ENCODE data around the gene ITGB5.
A peak's percentile ranks its signal among the peaks of the same experiment; 100 is the strongest.
"Not testable (repeated sequence)": the region's sequence is repeated elsewhere in the genome, so short reads cannot be mapped to it uniquely, and the experiment has no call there.

Gene ITGB5

DNA sequence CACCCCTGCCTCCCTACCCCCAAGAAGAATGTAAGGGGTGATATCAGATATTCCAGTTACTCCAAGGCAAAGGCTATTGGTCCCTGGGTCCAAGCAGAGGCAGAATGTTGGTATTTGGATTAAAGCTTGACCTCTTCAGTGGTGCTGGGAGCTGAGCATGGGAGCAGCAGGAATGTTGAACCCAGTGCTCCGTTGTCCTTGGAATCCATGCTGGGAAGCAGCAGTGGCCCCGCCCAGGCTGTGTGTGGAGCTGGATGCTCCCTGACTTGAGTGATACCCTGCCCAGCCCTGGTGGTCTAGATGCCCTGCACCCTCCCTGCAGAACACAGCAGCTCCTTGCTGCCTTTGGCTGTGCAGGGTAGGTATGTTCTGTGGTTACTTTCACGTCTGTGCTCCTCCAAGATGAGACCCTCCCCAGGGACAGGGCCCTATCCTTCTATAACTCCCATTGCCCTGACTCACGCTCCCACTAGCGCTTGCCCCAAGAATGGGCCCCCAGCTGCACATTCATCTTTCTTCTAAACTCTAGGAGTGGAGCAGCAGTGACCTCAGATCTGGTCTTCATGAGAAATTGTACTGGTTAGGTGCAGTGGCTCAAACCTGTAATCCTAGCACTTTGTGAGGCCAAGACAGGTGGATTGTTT, 121.8 kb downstream of the ITGB5 start:
- no peak for DNase-seq

DNA sequence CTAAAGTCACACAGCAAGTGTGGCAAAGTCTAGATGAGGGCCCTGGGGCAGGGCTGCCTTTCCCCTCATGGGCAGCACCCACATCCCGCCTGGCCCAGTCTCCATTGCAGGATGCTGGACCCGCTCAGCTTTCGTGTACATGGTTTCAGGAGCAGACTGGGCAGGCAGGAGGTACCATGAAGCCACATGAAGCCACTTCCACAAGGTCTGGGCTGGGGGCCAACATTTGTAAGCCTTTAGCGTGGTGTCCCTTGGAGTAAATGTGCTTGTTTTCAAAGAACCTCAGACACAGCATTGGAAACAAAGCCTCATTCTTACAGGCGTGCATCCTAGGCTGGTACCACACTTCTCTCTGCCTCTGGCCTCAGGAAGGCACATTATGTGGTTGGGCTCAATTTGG, 122.4 kb downstream of the ITGB5 start:
- DNase-seq = no peak

DNA sequence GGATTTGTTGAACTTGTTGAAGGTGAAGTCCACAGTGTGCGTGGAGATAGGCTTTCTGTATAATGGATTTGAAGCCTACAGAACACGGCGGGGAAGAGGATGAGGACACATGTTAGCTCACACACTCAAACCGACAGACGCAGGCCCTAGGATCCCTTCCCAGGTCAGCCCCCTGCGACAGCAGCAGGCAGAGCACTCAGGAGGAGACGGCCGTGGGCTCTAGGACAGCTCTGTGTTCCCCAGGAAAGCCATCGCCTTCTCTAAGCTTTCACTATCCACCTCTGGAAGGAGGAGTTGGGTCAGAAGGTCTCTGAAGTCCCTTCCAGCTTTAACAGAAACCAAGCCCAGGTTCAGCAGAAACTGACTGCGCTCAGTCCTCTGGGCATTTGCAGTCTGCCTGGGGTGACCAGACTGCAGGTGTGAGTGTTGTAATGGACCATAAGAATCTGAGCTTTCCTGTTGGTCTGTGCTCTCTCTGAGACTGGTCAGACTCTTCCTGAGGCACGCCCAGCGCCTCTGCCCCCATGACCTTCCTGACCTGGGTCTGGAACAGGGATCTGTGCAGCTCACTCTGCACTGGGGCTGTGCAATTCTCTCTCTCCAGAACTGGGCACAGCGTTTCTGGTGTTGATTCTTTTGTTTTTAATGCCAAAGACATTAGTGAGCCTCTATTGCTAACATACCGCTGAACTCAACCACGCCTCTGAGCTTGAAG, 123.4 kb downstream of the ITGB5 start:
- DNase-seq = no peak

DNA sequence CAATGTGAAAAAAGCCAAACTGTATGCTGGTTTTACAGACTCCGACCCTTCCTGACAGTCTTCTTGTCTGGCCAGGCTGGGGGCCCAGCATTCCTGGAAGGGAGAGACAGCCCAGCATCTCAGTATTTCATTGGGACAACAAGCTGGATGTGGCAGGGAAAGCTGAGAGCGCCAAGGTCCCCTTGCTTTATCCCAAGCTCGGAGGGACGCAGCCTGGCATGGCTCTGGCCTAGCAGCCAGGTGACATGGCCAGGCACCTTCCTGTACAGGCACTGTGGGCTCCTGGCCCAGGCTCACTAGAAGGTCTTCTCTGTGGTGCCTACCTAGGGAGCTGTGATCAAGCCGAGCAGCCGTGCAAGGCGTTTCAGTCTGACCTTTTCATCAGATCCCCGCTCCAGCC, 124.0 kb downstream of the ITGB5 start:
- DNase-seq = no peak

DNA sequence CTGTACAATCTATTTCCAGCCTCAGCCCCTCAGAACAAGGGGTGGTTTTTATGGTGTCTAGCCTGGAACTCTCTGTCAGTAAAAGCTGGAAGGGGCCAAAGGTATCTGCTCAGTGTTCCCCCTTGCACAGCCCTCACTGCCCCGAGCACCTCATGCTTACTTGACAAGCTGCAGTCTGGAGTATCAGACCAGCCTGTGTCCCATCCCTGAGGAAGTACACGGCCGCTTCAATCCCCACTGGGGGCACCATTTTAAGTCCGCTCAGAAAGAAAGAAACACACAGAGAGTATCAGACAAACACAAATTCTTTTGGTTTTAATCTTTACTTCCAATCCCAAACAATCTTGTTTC, 124.5 kb downstream of the ITGB5 start:
- DNase-seq = no peak

DNA sequence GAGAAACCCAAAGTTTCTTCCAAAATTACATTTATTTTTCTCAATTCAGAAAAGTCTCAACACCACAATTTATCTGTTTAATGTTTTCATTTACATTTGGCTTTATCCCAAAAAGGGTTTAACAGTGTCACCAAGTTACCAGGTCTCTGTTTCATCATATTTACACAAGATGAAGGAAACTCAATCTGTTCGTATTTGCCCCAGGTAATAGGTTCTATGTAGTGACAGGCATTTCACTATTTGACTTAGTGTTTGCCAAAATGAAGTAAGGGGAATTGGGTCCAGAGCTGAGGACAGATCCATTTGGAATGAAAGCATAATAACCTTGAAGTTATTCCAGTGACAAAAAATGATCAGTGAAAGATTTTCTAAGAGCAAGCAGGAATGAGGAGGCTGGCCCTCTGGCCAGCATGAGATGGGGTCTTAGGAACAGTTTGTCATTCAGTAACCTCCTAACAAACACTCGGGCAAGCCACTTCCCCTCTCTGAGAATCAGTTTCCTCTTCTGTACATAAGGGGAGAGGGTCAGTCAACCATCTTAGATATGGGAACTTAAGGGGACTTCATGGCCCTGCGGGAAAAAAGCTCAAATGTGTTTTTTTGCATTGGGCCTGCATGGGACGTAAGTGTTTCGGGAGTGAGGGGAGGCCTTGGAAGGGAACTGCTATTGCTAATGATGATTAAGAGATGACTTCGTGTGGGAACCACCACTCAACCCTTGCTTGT, 125.1 kb downstream of the ITGB5 start:
- DNase-seq = no peak

DNA sequence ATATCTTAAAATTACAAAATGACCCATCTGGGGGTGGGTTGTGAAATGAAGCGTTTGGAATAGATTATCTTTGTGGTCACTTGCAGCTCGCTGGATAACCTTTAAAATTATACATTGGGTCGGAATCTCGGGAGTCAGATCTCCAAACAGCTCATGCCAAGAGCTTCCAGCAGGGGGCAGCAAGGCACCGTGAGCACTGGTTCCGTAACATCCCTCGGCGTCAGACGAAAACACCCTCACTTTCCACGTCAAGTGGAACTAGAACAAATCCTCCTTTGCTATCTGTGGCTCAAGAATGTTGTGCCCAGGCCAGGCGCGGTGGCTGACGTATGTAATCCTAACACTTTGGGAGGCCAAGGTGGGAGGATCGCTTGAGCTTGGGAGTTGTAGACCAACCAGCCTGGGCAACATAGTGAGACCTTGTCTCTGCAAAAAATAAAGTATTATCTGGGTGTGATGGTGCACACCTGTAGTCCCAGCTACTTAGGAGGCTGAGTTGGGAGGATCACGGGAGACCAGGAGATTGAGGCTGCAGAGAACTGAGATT, 125.8 kb downstream of the ITGB5 start:
- peak; percentile 55 for DNase-seq

DNA sequence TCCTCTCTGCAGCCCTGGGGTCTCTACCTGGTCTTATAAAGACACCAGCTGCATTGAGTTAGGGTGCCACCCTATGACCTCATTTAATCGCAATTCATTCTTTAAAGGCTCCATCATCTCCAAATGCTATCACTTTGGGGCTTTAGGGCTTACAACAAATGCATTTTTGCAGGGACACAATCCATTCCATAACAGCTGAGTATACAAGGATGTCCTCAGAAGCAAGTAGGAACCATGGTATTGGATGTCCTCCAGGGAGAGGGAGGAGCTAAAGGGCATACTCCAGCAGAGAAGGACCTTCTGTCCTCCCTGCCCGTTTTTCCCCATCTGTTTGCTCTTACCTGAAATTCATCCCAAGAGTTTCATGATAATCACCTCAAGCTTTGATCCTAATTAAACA, 126.6 kb downstream of the ITGB5 start:
- no peak for DNase-seq

DNA sequence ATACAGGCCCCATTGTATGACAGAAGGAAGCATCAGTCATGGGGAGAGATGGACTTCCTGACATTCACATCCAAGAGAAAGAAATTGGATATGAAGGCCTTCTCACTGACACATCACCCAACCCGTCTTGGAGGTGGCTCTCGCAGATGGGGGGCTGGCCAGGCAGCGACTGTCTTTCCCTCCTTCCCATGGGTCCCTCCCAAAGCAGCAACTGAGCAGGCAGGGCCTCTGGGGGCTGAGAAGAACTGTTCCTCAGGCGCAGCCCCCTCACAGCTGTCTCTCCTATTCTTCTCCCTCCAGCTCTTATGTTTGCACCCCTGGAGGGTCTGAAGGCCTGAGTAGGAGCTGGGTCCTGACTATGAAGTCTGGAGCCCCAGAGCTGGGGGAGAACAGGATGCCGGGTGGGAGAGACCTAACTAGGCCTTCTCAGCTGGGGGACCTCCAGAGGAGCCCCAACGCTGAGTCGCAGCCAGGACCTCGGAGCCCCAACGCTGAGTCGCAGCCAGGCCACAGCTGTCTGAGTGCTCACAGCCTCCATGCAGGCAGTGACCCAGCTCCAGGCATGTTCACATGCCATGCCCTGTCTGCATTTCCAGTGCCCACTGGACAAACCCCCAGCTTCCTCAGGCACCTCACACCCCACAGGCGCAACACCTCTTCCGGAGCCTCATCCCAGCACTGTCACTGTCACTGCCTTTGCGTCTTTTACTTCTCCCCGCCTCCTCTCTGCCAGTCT, 127.3 kb downstream of the ITGB5 start:
- DNase-seq = no peak

DNA sequence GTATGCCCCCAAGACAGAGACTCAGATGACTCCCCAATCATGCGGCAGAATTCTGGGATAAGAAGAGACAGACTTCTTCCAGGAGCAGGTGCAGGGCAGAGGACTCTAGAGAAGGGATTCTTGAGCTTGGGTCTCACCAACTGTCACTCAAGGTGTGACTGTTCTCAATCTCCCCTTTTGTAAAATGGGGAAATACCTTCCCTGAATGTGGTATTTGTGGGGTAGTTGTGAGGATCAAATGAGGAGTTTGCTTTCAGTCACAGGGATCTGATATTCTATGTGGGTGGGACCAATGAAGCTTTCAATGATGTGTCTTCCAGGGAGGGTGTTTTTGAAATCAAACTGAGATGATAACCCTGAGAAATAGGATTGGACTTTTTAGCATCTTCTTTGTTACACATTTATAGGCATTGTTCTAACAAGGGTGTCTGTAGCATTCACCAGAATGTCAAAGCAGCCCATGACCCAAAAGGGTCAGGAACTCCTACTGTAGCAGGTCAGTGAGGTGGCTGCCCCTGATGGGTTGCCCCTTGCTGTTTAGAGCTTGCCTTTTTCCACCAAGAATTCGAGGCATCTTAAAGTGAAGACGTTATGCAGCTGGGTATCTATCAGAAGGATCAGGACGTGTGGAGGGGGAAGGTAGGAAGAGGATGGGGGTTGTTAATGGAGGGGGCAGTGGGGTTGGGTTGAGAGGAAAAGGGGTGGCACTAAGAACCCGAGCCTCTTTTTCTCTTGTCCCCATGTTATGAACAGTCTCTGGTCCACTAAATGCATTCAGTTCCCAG, 128.1 kb downstream of the ITGB5 start:
- no peak for DNase-seq

DNA sequence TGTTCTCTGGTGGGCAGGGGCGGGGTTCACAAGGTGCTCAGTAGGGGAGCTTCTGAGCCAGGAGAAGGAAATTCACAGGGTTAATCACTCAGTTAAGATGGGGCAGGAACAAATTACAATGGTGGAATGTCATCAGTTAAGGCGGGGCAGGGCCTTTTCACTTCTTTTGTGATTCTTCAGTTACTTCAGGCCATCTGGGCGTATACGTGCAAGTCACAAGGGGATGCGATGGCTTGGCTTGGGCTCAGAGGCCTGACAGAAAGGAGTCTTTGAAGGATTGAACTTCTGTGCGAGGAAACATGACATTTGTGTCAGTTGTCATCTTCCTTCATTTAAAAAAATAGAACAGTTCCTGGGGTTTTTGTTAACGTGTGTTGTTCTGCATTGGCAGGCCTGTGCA, 129.2 kb downstream of the ITGB5 start:
- DNase-seq = not testable (repeated sequence)

DNA sequence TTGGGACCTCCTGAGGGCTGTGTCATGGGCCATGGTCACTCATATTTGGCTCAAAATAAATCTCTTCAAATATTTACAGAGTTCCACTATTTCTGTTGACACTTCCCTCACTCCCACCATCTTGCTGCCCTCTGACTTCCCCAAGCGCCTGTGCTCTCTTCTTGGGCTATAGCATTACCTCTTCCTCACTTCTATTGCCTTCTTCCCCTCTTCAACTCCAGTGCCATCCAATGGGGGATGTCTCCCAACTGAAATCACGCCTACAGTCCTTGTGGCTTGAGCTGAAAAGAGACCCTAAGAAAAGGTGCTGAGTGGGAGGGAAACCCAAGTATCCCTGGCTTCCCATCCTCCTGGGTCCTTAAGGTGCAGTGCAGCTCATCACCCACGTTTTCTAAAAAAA, 135.1 kb downstream of the ITGB5 start:
- no peak for DNase-seq

DNA sequence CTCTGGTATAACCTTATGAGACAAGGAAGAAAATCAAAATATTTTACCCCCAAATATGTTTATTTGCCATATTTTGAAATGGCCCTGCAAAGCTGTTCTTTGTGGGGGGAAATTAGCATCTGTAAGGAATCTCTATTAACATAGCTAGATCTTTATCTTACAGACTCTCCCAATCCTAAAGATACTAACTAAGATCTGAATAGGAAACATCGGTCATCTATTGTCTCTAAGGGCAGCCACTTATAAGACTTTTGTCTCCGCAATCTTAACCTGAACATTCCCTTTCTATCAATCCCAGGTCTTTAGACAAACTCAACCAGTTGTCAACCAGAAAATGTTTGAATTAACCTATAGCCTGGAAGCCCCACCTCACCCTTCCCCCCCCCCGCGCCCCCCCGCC, 135.7 kb downstream of the ITGB5 start:
- no peak for DNase-seq

DNA sequence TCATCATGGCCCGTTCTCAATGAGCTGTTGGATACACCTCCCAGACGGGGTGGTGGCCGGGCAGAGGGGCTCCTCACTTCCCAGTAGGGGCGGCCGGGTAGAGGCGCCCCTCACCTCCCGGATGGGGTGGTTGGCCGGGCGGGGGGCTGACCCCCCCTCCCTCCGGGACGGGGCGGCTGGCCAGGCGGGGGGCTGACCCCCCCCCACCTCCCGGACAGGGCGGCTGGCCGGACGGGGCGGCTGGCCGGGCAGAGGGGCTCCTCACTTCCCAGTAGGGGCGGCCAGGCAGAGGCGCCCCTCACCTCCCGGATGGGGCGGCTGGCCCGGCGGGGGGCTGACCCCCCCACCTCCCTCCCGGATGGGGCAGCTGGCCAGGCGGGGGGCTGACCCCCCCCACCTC, 137.3 kb downstream of the ITGB5 start:
- not testable (repeated sequence) for DNase-seq

DNA sequence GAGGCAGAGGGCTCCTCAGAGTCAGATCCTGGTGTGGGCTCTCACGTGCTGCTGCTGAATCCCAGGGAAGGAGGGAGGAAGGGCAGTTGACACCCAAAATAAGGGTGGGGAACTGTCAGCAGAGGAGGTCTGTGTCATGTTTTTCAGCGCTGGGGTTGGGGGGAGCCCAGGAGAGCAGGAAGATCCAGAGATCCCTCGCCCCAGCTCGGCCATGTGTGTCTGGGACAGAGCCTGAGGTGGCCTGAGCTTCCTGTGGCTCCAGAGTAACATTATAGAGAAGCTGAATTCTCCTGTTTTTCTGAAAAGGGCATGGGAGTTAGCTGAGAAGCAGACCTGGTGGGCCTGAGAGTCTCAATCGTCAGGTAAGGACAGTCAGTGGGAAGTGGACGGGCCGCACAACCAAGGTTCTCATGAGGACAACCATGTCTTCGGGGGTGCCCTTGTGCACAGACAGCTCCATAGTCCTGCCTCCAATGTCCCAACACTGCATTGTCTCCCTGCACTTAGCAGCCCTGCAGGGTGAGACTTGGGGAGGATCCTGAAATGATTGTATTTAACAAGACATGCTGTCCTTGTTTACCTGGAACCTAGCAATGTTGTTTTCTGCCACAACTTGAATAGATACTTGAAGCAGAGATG, 138.5 kb downstream of the ITGB5 start:
- no peak for DNase-seq

DNA sequence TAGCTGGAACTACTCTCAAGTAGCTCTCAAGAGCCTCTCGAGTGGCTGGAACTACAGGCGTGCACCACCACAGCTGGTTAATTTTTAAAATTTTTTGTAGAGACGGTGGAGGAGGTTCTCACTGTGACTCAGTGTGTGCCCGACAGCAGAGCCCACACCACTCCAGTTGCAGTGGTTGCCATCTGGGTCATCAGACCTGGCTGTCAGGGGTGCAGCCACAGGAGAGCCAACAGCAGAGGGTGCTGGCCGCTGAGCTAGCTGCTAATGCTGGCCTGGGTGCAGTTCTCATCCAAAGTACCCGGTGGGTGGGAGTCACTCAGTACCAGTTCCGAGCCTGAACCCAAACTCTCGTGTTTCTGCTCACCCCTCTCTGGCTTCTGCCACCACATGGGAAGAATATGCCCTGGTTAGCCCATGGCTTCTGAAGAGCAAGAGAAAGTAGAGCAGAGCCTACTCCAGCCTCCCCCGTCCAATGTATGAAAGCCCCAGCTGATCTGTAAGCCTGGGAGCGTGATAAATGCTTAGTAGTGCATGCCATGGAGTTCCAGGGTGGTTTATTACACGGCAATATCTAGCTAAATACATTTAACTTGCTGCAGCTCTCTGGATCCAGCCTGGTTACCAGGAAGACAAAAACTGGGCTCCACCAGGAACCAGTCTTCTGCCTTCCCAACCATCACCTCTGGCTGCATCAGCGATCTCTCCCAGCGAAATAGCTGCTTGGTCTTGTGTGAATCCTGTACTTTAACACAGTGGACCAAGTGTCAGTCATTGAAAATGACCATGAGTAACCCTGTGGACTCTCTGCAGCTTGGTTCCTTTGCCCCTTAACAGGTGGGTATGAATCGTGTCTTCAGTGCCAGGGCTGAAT, 139.8 kb downstream of the ITGB5 start:
- DNase-seq = no peak

DNA sequence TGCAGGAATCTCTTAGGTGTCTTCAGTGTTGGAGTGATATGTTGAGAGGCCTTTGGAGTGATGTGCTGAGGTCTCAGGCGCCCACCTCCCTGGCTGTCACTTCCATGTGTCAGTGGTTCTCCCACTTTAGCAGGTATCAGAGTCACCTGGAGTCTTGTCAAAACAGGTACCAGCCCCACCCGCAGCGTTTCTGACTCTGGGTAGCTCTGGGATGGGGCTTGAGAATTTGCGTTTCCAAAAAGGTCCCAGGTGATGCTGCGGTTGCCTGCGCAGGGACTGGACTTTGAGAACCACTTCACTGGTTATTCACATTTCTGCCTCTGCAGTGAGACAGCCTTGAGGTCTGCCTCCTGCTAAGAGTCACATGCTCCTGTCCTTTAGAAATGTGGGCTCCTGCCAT, 141.4 kb downstream of the ITGB5 start:
- DNase-seq = no peak

DNA sequence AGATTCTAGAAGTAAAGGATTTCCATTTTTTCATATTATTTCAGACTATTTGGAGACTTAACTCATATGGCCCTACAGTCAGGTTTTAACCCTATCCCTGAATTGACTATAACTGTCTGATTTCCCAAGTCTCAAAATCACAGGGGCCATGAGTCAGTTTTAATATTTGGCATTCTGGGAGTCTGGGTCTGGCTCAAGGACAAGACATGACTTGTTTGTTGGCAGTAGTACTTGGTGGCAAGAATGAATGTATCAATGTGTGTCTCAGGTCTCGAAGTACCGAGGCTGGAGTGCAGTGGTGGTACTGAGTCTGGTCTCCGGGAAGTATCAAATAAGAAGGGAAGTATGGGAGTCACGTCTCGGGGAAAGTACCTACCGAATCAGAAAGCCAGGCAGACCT, 146.1 kb downstream of the ITGB5 start:
- no peak for DNase-seq

DNA sequence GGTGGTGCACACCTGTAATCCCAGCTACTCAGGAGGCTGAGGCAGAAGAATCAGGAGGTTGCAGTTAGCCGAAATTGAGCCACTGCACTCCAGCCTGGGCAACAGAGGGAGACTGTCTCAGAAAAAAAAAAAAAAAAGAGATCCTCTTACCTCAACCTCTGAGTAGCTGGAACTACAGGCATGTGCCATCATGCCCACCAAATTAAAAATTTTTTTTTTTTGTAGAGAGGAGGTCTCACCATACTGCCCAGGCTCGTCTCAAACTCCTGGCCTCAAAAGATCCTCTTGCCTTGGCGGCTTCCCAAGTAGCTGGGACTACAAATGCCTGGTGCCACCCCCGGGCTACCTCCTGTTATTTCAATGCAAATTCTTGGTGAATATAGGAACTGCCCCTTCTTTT, 155.4 kb downstream of the ITGB5 start:
- DNase-seq = no peak

DNA sequence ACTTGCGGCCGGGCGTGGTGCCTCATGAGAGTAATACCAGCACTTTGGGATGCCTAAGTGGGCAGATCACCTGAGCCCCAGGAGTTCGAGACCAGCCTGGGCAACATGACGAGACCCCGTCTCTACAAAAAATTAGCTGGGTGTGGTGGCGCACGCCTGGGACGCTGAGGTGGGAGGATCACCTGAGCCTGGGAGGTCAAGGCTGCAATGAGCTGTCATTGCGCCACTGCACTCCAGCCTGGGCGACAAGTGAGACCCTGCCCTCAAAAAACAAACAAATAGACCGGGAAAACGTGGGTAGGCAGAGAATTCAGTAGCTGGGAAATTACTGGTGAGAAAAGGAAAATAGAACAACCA, 156.2 kb downstream of the ITGB5 start:
- no peak for DNase-seq
